SK-N-SH (cell line): ENCODE results near the gene SLC66A1. TPM values are rescaled to one million over a fixed set of nuclear protein-coding genes. Genes with fewer than 3 reads are reported as not detected.

ENCODE experiments used
- CTCF ChIA-PET: fragments of 300-600, 350-600 bp; formaldehyde crosslinking; extraction: SDS; loops from one replicate; lab custom pipeline; 2021; lab: Yijun Ruan, JAX
- POLR2A ChIA-PET: fragments of 350-600 bp; sonication (Branson Sonifier 250); formaldehyde crosslinking; extraction: SDS; loops from one replicate; lab custom pipeline; 2020; ENCODE audit warnings: antibody characterized with exemption, inconsistent platforms; lab: Yijun Ruan, JAX
- DNase-seq: peaks from one replicate; pipeline ENCODE4 v3.0.0; 2012
- H2AFZ ChIP-seq: fragments of 200-600 bp; sonication (generic); 2 replicates; pipeline ENCODE4 v1.8.1; 2016; ENCODE audit warnings: antibody characterized with exemption, mild to moderate bottlenecking, low read depth
- H3F3A ChIP-seq: fragments of 200-600 bp; sonication (generic); replicated peaks from 2 replicates; pipeline ENCODE3; 2016; ENCODE audit warnings: antibody characterized with exemption, mild to moderate bottlenecking; ENCODE audit not compliant: insufficient read depth
- H3K27ac ChIP-seq, 2 experiments: fragments of 200-500 bp in 1 of 2; fragments of 200-600 bp in 1 of 2; sonication (Bioruptor generic) in 1 of 2; sonication (generic), shearing (Covaris generic) in 1 of 2; 2 replicates each; pipeline versions ENCODE4 v1.5.1 to v1.6.1; 2014 to 2016; ENCODE audit warnings: low read depth in 2 of 2, inconsistent platforms in 1 of 2, low read length in 1 of 2, mild to moderate bottlenecking in 1 of 2, mixed read lengths in 1 of 2
- H3K27me3 ChIP-seq: fragments of 200-600 bp; sonication (generic), shearing (Covaris generic); 2 replicates; pipeline ENCODE4 v1.6.1; 2016; ENCODE audit warnings: mixed run types; ENCODE audit not compliant: insufficient read depth
- H3K36me3 ChIP-seq, 2 experiments: fragments of 200-500 bp in 1 of 2; fragments of 200-600 bp in 1 of 2; sonication (Bioruptor generic) in 1 of 2; sonication (generic) in 1 of 2; replicated peaks in 1 of 2; 2 replicates each; pipeline versions ENCODE3 to v1.5.1; 2014 to 2016; ENCODE audit warnings: low read length in 1 of 2, mild to moderate bottlenecking in 1 of 2; ENCODE audit not compliant: insufficient read depth in 2 of 2, control insufficient read depth in 1 of 2
- H3K4me1 ChIP-seq, 2 experiments: fragments of 200-500 bp in 1 of 2; fragments of 200-600 bp in 1 of 2; sonication (Bioruptor generic) in 1 of 2; sonication (generic), shearing (Covaris generic) in 1 of 2; 2 replicates each; pipeline versions ENCODE4 v1.5.1 to v1.6.1; 2014 to 2016; ENCODE audit warnings: low read depth in 1 of 2, low read length in 1 of 2, mixed run types in 1 of 2; ENCODE audit not compliant: insufficient read depth in 2 of 2, control insufficient read depth in 1 of 2
- H3K4me2 ChIP-seq: fragments of 200-600 bp; sonication (generic), shearing (Covaris generic); 2 replicates; pipeline ENCODE4 v1.6.1; 2017; ENCODE audit warnings: mixed run types
- H3K4me3 ChIP-seq, 2 experiments: fragments of 200-500 bp in 1 of 2; fragments of 200-600 bp in 1 of 2; sonication (Bioruptor generic) in 1 of 2; sonication (generic), shearing (Covaris generic) in 1 of 2; 2 replicates each; pipeline versions ENCODE4 v1.5.1 to v1.8.1; 2014 to 2016; ENCODE audit warnings: low read depth in 2 of 2, inconsistent platforms in 1 of 2, low read length in 1 of 2, mild to moderate bottlenecking in 1 of 2, mixed read lengths in 1 of 2, moderate library complexity in 1 of 2
- H3K79me2 ChIP-seq: fragments of 200-600 bp; sonication (generic); 2 replicates; pipeline ENCODE4 v1.8.1; 2017; ENCODE audit warnings: mild to moderate bottlenecking; ENCODE audit not compliant: insufficient read depth
- H3K9ac ChIP-seq: fragments of 200-600 bp; sonication (generic); 2 replicates; pipeline ENCODE4 v1.6.1; 2017; ENCODE audit warnings: mixed run types
- H3K9me2 ChIP-seq: fragments of 200-600 bp; sonication (generic); 2 replicates; pipeline ENCODE4 v1.6.1; 2017; ENCODE audit warnings: mixed run types
- H3K9me3 ChIP-seq: fragments of 200-600 bp; sonication (generic); 2 replicates; pipeline ENCODE4 v1.6.1; 2017; ENCODE audit warnings: mixed run types, mild to moderate bottlenecking, moderate library complexity
- H4K20me1 ChIP-seq: fragments of 200-600 bp; sonication (generic); 2 replicates; pipeline ENCODE4 v1.6.1; 2017; ENCODE audit warnings: mild to moderate bottlenecking, mixed run types; ENCODE audit not compliant: insufficient read depth
- CHD2 ChIP-seq: fragments of 150-350 bp; IDR thresholded peaks from 2 replicates; pipeline ENCODE4 v1.6.1; 2018; ENCODE audit warnings: low read length; ENCODE audit not compliant: partially characterized antibody
- EP300 ChIP-seq, 2 experiments: IDR thresholded peaks; 2 replicates each; pipeline versions ENCODE4 v1.4.0 to v1.6.1; 2012; ENCODE audit warnings: borderline replicate concordance in 1 of 2, low read depth in 1 of 2, low read length in 1 of 2
- EZH2phosphoT487 ChIP-seq: fragments of 200-600 bp; sonication (generic); IDR thresholded peaks from 2 replicates; pipeline ENCODE4 v1.6.1; 2017; ENCODE audit warnings: low read depth, mixed run types, mild to moderate bottlenecking, antibody characterized with exemption, moderate library complexity, borderline replicate concordance
- FOXJ3 ChIP-seq: sonication (generic); formaldehyde crosslinking; IDR thresholded peaks from 2 replicates; pipeline ENCODE4 v1.5.1; 2020; ENCODE audit warnings: mild to moderate bottlenecking, missing genetic modification reagents
- IRF3 ChIP-seq: fragments of 150-350 bp; IDR thresholded peaks from 2 replicates; pipeline ENCODE4 v1.6.1; 2016; ENCODE audit warnings: mild to moderate bottlenecking, low read depth, low read length
- JUND ChIP-seq: IDR thresholded peaks from 2 replicates; pipeline ENCODE4 v1.4.0; 2012
- MAX ChIP-seq: IDR thresholded peaks from 2 replicates; pipeline ENCODE4 v1.4.0; 2012; ENCODE audit warnings: low read depth
- MXI1 ChIP-seq: IDR thresholded peaks from 2 replicates; pipeline ENCODE4 v1.6.1; 2012; ENCODE audit warnings: mild to moderate bottlenecking, low read depth, low read length, improper control_type of control experiment
- RAD21 ChIP-seq: IDR thresholded peaks from 2 replicates; pipeline ENCODE4 v1.6.1; 2012; ENCODE audit warnings: mild to moderate bottlenecking, low read length
- RCOR1 ChIP-seq: fragments of 150-350 bp; IDR thresholded peaks from 2 replicates; pipeline ENCODE4 v1.6.1; 2017; ENCODE audit warnings: antibody characterized with exemption, low read length
- REST ChIP-seq: IDR thresholded peaks from 2 replicates; pipeline ENCODE4 v1.6.1; 2012; ENCODE audit warnings: mild to moderate bottlenecking, low read depth, low read length, moderate library complexity
- SIN3A ChIP-seq: IDR thresholded peaks from 2 replicates; pipeline ENCODE4 v1.6.1; 2012; ENCODE audit warnings: low read depth, mild to moderate bottlenecking, low read length, moderate library complexity, borderline replicate concordance
- TAF1 ChIP-seq: IDR thresholded peaks from 2 replicates; pipeline ENCODE4 v1.6.1; 2012; ENCODE audit warnings: low read depth, mild to moderate bottlenecking, low read length, moderate library complexity, borderline replicate concordance
- TCF12 ChIP-seq: IDR thresholded peaks from 2 replicates; pipeline ENCODE4 v1.4.0; 2012
- TEAD4 ChIP-seq: IDR thresholded peaks from 2 replicates; pipeline ENCODE4 v1.4.0; 2012; ENCODE audit warnings: mild to moderate bottlenecking, borderline replicate concordance; ENCODE audit not compliant: insufficient read depth
- USF1 ChIP-seq: IDR thresholded peaks from 2 replicates; pipeline ENCODE4 v1.4.0; 2012; ENCODE audit warnings: low read depth, borderline replicate concordance
- WGBS: methylation state at CpG from one replicate; pipeline ENCODE4 v1.1.6; 2017; ENCODE audit warnings: low lambda C conversion rate; 5-methylcytosine and 5-hydroxymethylcytosine counted together
- polyA plus RNA-seq, 3 experiments: library from polyadenylated mRNA; depleted of rRNA; stranded (reverse); fragments of >200 nt; gene quantifications; 2 replicates each; pipeline ENCODE4 v1.2.3, GENCODE V29; 2012
- TF ChIP-seq, protein P1 (sequence below): IDR thresholded peaks from 2 replicates; pipeline ENCODE4; 2012
- TF ChIP-seq, protein P2 (sequence below): fragments of 200-600 bp; sonication (generic); IDR thresholded peaks from 2 replicates; pipeline ENCODE4 v1.6.1; 2017; ENCODE audit warnings: antibody characterized with exemption, mild to moderate bottlenecking, moderate library complexity
- TF ChIP-seq, protein P3 (sequence below): IDR thresholded peaks from 2 replicates; pipeline ENCODE4 v1.4.0; 2012; ENCODE audit warnings: low read depth, borderline replicate concordance
- TF ChIP-seq, protein P4 (sequence below): fragments of 150-350 bp; IDR thresholded peaks from 2 replicates; pipeline ENCODE4 v1.6.1; 2017; ENCODE audit warnings: antibody characterized with exemption, low read length, low read depth, borderline replicate concordance

The SLC66A1 gene
- polyA plus RNA-seq, 1 of the 3 experiments (the other 2 are of a cell fraction) = 16.9 TPM

- Histone ChIP-seq H3K27ac (no peak overlapping the region; a peak in 1 of 4 replicates), H3K27me3 (no peaks in the 10 kb centered on the region), H3K4me2 (no peak overlapping the region), H3K36me3 (peaks cover 19 to 55% of the 10 kb centered on the region in 2 experiments), H4K20me1 (0 out of 2 replicates have a peak, but pooled peaks cover 5% of the 10 kb centered on the region), H3K9me2 (no peaks in the 10 kb centered on the region), H3K4me3 (no peak overlapping the region), H3F3A (no peaks in the 10 kb centered on the region), H3K9ac (no peak overlapping the region)
- POLR2A ChIA-PET = no interaction called here
- WGBS = 90% methylated on average over 5 of the region's 5 CpGs
- TF ChIP-seq, protein P1, sequence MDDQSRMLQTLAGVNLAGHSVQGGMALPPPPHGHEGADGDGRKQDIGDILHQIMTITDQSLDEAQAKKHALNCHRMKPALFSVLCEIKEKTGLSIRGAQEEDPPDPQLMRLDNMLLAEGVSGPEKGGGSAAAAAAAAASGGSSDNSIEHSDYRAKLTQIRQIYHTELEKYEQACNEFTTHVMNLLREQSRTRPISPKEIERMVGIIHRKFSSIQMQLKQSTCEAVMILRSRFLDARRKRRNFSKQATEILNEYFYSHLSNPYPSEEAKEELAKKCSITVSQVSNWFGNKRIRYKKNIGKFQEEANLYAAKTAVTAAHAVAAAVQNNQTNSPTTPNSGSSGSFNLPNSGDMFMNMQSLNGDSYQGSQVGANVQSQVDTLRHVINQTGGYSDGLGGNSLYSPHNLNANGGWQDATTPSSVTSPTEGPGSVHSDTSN = no peak
- TF ChIP-seq TAF1 (no peak), RAD21 (no peak), REST (no peak), MAX (no peak), IRF3 (no peak), JUND (no peak), CHD2 (no peak), FOXJ3 (CRISPR knock-in tag) (no peak), TEAD4 (no peak), MXI1 (no peak), EP300 (IDR thresholded peaks at IDR 0.05; ENCODE audit: borderline replicate concordance in 1 of 2, low read depth in 1 of 2, low read length in 1 of 2) (no peak), TCF12 (no peak), RCOR1 (no peak), EZH2phosphoT487 (no peak), USF1 (no peak), SIN3A (no peak)
- TF ChIP-seq, protein P2, sequence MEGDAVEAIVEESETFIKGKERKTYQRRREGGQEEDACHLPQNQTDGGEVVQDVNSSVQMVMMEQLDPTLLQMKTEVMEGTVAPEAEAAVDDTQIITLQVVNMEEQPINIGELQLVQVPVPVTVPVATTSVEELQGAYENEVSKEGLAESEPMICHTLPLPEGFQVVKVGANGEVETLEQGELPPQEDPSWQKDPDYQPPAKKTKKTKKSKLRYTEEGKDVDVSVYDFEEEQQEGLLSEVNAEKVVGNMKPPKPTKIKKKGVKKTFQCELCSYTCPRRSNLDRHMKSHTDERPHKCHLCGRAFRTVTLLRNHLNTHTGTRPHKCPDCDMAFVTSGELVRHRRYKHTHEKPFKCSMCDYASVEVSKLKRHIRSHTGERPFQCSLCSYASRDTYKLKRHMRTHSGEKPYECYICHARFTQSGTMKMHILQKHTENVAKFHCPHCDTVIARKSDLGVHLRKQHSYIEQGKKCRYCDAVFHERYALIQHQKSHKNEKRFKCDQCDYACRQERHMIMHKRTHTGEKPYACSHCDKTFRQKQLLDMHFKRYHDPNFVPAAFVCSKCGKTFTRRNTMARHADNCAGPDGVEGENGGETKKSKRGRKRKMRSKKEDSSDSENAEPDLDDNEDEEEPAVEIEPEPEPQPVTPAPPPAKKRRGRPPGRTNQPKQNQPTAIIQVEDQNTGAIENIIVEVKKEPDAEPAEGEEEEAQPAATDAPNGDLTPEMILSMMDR = no peak
- TF ChIP-seq, protein P3, sequence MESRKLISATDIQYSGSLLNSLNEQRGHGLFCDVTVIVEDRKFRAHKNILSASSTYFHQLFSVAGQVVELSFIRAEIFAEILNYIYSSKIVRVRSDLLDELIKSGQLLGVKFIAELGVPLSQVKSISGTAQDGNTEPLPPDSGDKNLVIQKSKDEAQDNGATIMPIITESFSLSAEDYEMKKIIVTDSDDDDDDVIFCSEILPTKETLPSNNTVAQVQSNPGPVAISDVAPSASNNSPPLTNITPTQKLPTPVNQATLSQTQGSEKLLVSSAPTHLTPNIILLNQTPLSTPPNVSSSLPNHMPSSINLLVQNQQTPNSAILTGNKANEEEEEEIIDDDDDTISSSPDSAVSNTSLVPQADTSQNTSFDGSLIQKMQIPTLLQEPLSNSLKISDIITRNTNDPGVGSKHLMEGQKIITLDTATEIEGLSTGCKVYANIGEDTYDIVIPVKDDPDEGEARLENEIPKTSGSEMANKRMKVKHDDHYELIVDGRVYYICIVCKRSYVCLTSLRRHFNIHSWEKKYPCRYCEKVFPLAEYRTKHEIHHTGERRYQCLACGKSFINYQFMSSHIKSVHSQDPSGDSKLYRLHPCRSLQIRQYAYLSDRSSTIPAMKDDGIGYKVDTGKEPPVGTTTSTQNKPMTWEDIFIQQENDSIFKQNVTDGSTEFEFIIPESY = no peak
- TF ChIP-seq, protein P4, sequence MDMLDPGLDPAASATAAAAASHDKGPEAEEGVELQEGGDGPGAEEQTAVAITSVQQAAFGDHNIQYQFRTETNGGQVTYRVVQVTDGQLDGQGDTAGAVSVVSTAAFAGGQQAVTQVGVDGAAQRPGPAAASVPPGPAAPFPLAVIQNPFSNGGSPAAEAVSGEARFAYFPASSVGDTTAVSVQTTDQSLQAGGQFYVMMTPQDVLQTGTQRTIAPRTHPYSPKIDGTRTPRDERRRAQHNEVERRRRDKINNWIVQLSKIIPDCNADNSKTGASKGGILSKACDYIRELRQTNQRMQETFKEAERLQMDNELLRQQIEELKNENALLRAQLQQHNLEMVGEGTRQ = no peak
- TF ChIP-seq, all 33 proteins: peak for 0
- no peak for DNase-seq
- Histone ChIP-seq H3K79me2 (no peaks in the 10 kb centered on the region), H3K4me1 (peaks cover 0 to 55% of the 10 kb centered on the region in 2 experiments; a peak in 1 of 4 replicates), H3K9me3 (no peaks in the 10 kb centered on the region), H2AFZ (no peak overlapping the region)
- CTCF ChIA-PET = interaction anchor here (1.2 to 13.7 kb wide), 5 partner anchors 10 to 310 kb away, joined by 3 to 235 read pairs (median 5); partner anchors contain the start of gene NBL1
These were observed 38.4 kb downstream of the SLC66A1 start for GRCh38 chr1:19350566-19350965.
